IMR-90 (cell line): Measurements from ENCODE around the gene B3GNT9. TPM values are rescaled to one million over a fixed set of nuclear protein-coding genes. Genes with fewer than 3 reads are reported as not detected.

Source experiments
- ATAC-seq: fragments of 200-7000 bp; cut with Tn5 transposase; 2 replicates; pipeline ENCODE4 v1.9.1; 2020; ENCODE audit warnings: low read depth, mild to moderate bottlenecking, moderate library complexity
- BruUV-seq: library from RNA; stranded (reverse); fragments of 400-500 nt; replicated peaks from 2 replicates; lab custom pipeline; 2021; lab: Mats Ljungman, UMichigan
- CTCF ChIA-PET: fragments of 300-600 bp; formaldehyde crosslinking; extraction: SDS; loops from one replicate; lab custom pipeline; 2021; ENCODE audit warnings: antibody characterized with exemption; lab: Yijun Ruan, JAX
- POLR2A ChIA-PET: fragments of 300-600 bp; sonication (Branson Sonifier 250); formaldehyde crosslinking; loops from one replicate; lab custom pipeline; 2022; ENCODE audit warnings: antibody characterized with exemption; ENCODE audit not compliant: unreplicated experiment; lab: Charles Lee
- DNase-seq: peaks from one replicate; pipeline ENCODE4 v3.0.0; 2013
- H2AFZ ChIP-seq: replicated peaks from 2 replicates; pipeline ENCODE3; 2013; ENCODE audit warnings: low read length, mild to moderate bottlenecking; ENCODE audit not compliant: poor library complexity
- H2AK5ac ChIP-seq: 2 replicates; pipeline ENCODE4 v1.6.1; 2013; ENCODE audit warnings: low read depth, low read length, inconsistent platforms
- H2AK9ac ChIP-seq: replicated peaks from 2 replicates; pipeline ENCODE3; 2013; ENCODE audit warnings: mild to moderate bottlenecking, low read depth, low read length, moderate library complexity; ENCODE audit not compliant: poor library complexity
- H2BK120ac ChIP-seq: 2 replicates; pipeline ENCODE4 v1.6.1; 2013; ENCODE audit warnings: low read depth, low read length, inconsistent platforms
- H2BK15ac ChIP-seq: 3 replicates; pipeline ENCODE4 v1.6.1; 2013; ENCODE audit warnings: low read depth, low read length, inconsistent platforms
- H2BK20ac ChIP-seq: 2 replicates; pipeline ENCODE4 v1.6.1; 2013; ENCODE audit warnings: low read depth, mild to moderate bottlenecking, inconsistent platforms, low read length, moderate library complexity
- H2BK5ac ChIP-seq: 2 replicates; pipeline ENCODE4 v1.6.1; 2013; ENCODE audit warnings: mild to moderate bottlenecking, low read depth, low read length, inconsistent platforms; ENCODE audit not compliant: poor library complexity, severe bottlenecking
- H3K14ac ChIP-seq: replicated peaks from 2 replicates; pipeline ENCODE4 v1.6.1; 2013; ENCODE audit warnings: low read depth, low read length, inconsistent platforms
- H3K18ac ChIP-seq: 2 replicates; pipeline ENCODE4 v1.6.1; 2013; ENCODE audit warnings: low read depth, low read length, control low read depth
- H3K23ac ChIP-seq: 2 replicates; pipeline ENCODE4 v1.6.1; 2013; ENCODE audit warnings: low read depth, low read length, inconsistent platforms
- H3K27ac ChIP-seq: 2 replicates; pipeline ENCODE4 v1.5.1; 2013; ENCODE audit warnings: mild to moderate bottlenecking, control low read depth, low read length; ENCODE audit not compliant: insufficient read depth
- H3K27me3 ChIP-seq: 2 replicates; pipeline ENCODE4 v1.6.1; 2013; ENCODE audit warnings: low read length; ENCODE audit not compliant: control insufficient read depth, insufficient read depth
- H3K36me3 ChIP-seq: 2 replicates; pipeline ENCODE4 v1.6.1; 2013; ENCODE audit warnings: low read length, mixed read lengths; ENCODE audit not compliant: control insufficient read depth, insufficient read depth
- H3K4ac ChIP-seq: 2 replicates; pipeline ENCODE4 v1.6.1; 2013; ENCODE audit warnings: low read depth, low read length, inconsistent platforms
- H3K4me1 ChIP-seq: 2 replicates; pipeline ENCODE4 v1.6.1; 2013; ENCODE audit warnings: low read length, mixed read lengths; ENCODE audit not compliant: control insufficient read depth, insufficient read depth
- H3K4me2 ChIP-seq: 2 replicates; pipeline ENCODE4 v1.6.1; 2013; ENCODE audit warnings: low read depth, mild to moderate bottlenecking, control low read depth, low read length, moderate library complexity
- H3K4me3 ChIP-seq: 2 replicates; pipeline ENCODE4 v1.5.1; 2013; ENCODE audit warnings: low read depth, mild to moderate bottlenecking, control low read depth, low read length, moderate library complexity; ENCODE audit not compliant: insufficient read depth
- H3K56ac ChIP-seq: 2 replicates; pipeline ENCODE4 v1.6.1; 2013; ENCODE audit warnings: low read length, inconsistent platforms; ENCODE audit not compliant: insufficient read depth; ENCODE audit errors: extremely low read depth
- H3K79me1 ChIP-seq, 2 experiments: 2 replicates each; pipeline ENCODE4 v1.6.1; 2013; ENCODE audit warnings: low read length in 2 of 2, inconsistent platforms in 1 of 2, low read depth in 1 of 2
- H3K9ac ChIP-seq: 2 replicates; pipeline ENCODE4 v1.6.1; 2013; ENCODE audit warnings: low read depth, low read length, control low read depth
- H3K9me1 ChIP-seq: 2 replicates; pipeline ENCODE4 v1.6.1; 2013; ENCODE audit warnings: low read length, inconsistent platforms; ENCODE audit not compliant: insufficient read depth
- H3K9me3 ChIP-seq: 2 replicates; pipeline ENCODE4 v1.6.1; 2013; ENCODE audit warnings: low read length; ENCODE audit not compliant: control insufficient read depth, insufficient read depth
- H4K20me1 ChIP-seq: 2 replicates; pipeline ENCODE4 v1.6.1; 2013; ENCODE audit warnings: low read length, inconsistent platforms; ENCODE audit not compliant: insufficient read depth
- H4K5ac ChIP-seq: 2 replicates; pipeline ENCODE4 v1.6.1; 2013; ENCODE audit warnings: mild to moderate bottlenecking, low read depth, low read length, control low read depth
- H4K8ac ChIP-seq, 2 experiments: 2 replicates each; pipeline ENCODE4 v1.6.1; 2013; ENCODE audit warnings: low read depth in 2 of 2, low read length in 2 of 2, control low read depth in 1 of 2, inconsistent platforms in 1 of 2
- H4K91ac ChIP-seq: 2 replicates; pipeline ENCODE4 v1.6.1; 2013; ENCODE audit warnings: low read depth, low read length, inconsistent platforms; ENCODE audit not compliant: insufficient read depth
- BHLHE40 ChIP-seq: fragments of 150-350 bp; IDR thresholded peaks from 2 replicates; pipeline ENCODE4 v1.6.1; 2016; ENCODE audit warnings: mild to moderate bottlenecking, low read depth, low read length
- CEBPB ChIP-seq: IDR thresholded peaks from 2 replicates; pipeline ENCODE4 v1.6.1; 2012; ENCODE audit warnings: low read depth, low read length, improper control_type of control experiment
- CHD1 ChIP-seq: IDR thresholded peaks from 2 replicates; pipeline ENCODE4 v1.6.1; 2012; ENCODE audit warnings: low read depth, low read length, improper control_type of control experiment
- FOS ChIP-seq: fragments of 150-350 bp; IDR thresholded peaks from 2 replicates; pipeline ENCODE4 v1.6.1; 2016; ENCODE audit warnings: low read depth, low read length
- MAFK ChIP-seq: IDR thresholded peaks from 2 replicates; pipeline ENCODE4 v1.6.1; 2012; ENCODE audit warnings: low read depth, low read length, improper control_type of control experiment
- MAZ ChIP-seq: IDR thresholded peaks from 2 replicates; pipeline ENCODE4 v1.6.1; 2012; ENCODE audit warnings: low read depth, mild to moderate bottlenecking, low read length, improper control_type of control experiment, moderate library complexity, borderline replicate concordance
- MXI1 ChIP-seq: IDR thresholded peaks from 2 replicates; pipeline ENCODE4 v1.6.1; 2012; ENCODE audit warnings: low read depth, mild to moderate bottlenecking, low read length, moderate library complexity, borderline replicate concordance
- NFE2L2 ChIP-seq: fragments of 150-350 bp; IDR thresholded peaks from 2 replicates; pipeline ENCODE4 v1.6.1; 2016; ENCODE audit warnings: low read depth, mild to moderate bottlenecking, low read length
- POLR2A ChIP-seq: IDR thresholded peaks from 2 replicates; pipeline ENCODE4 v1.6.1; 2012; ENCODE audit warnings: mild to moderate bottlenecking, low read depth, low read length
- RAD21 ChIP-seq: IDR thresholded peaks from 2 replicates; pipeline ENCODE4 v1.6.1; 2012; ENCODE audit warnings: low read length, improper control_type of control experiment
- RCOR1 ChIP-seq: IDR thresholded peaks from 2 replicates; pipeline ENCODE4 v1.6.1; 2012; ENCODE audit warnings: mild to moderate bottlenecking, low read length, improper control_type of control experiment; ENCODE audit not compliant: insufficient replicate concordance
- RFX5 ChIP-seq: IDR thresholded peaks from 2 replicates; pipeline ENCODE4 v1.8.0; 2012; ENCODE audit warnings: low read depth, mild to moderate bottlenecking, low read length, moderate library complexity
- SMC3 ChIP-seq: fragments of 150-350 bp; IDR thresholded peaks from 2 replicates; pipeline ENCODE4 v1.6.1; 2016; ENCODE audit warnings: low read depth, mild to moderate bottlenecking, antibody characterized with exemption, low read length, moderate library complexity
- WGBS, 2 experiments: methylation state at CpG; one replicate each; pipeline versions ENCODE4 v1.1.5 to v1.1.7; 2013; ENCODE audit warnings: missing lambda C conversion rate in 2 of 2; ENCODE audit not compliant: insufficient read length in 1 of 2; ENCODE audit errors: extremely low coverage in 2 of 2; 5-methylcytosine and 5-hydroxymethylcytosine counted together
- dilution Hi-C: fragments of 300-500 bp; cut with HindIII; formaldehyde crosslinking; loops from one replicate; pipeline ENCODE4 v1.14.3; 2018; ENCODE audit warnings: low sequenced_read_pairs; ENCODE audit not compliant: unreplicated experiment
- in situ Hi-C: fragments of 300-500 bp; cut with MboI; formaldehyde crosslinking; loops from 3 replicates; pipeline ENCODE4 v1.14.3; 2019; ENCODE audit warnings: low sequenced_read_pairs, inconsistent platforms, mixed read lengths
- intact Hi-C: fragments of 100-400 bp; cut with micrococcal nuclease; formaldehyde crosslinking; loops from 2 replicates; pipeline ENCODE4 v1.10.0; 2022
- polyA plus RNA-seq, 3 experiments: library from polyadenylated mRNA; depleted of rRNA; stranded (reverse); fragments of >200 nt; gene quantifications; 2 replicates each; pipeline ENCODE4 v1.2.3, GENCODE V29; 2012; ENCODE audit warnings: low replicate concordance in 1 of 3
- total RNA-seq: library from RNA; depleted of rRNA; stranded (reverse); fragments of >200 nt; gene quantifications from 2 replicates; pipeline ENCODE4 v1.2.3, GENCODE V29; 2012
- TF ChIP-seq, protein P1 (sequence below): fragments of 150-350 bp; IDR thresholded peaks from 2 replicates; pipeline ENCODE4 v1.6.1; 2016; ENCODE audit warnings: low read depth, mild to moderate bottlenecking, low read length, moderate library complexity, borderline replicate concordance
- TF ChIP-seq, protein P2 (sequence below): fragments of 150-350 bp; IDR thresholded peaks from 2 replicates; pipeline ENCODE4 v1.6.1; 2017; ENCODE audit warnings: mild to moderate bottlenecking, antibody characterized with exemption, low read length, low read depth
- TF ChIP-seq, protein P3 (sequence below): conservative IDR thresholded peaks from 2 replicates; pipeline ENCODE4 v1.5.1; 2012; ENCODE audit warnings: mild to moderate bottlenecking, low read depth, low read length, improper control_type of control experiment

Gene B3GNT9
- total and polyA plus RNA-seq, 2 of the 4 experiments (the other 2 are of a cell fraction) = 5.0 to 12.0 TPM

DNA sequence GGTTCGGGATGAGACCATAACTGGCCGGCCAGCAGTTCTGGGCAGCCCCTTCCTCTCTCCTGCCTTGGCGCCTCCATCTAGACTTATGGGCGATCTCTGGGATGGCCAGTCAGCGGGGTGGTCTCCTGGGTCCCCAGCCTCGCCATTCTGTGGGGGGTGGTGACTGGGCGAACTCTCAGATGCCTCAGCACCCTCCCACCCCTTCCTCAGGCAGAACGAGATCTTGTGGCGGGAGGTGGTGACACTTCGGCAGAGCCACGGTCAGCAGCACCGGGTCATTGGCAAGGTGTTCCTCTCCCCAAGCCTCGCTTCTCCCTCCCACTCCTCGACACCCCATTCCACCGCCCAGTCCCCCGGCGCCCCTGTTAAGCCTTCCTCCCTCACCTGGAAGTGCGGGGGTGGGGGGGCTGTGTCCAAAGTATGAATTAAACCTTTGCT lies 15.3 kb upstream of the B3GNT9 start:
- no TSS peak for BruUV-seq
- H3K9ac ChIP-seq = no peak overlapping the region
- H3K4ac ChIP-seq = no peak overlapping the region
- peak overlapping the region; percentile 55 for H2AK9ac ChIP-seq
- no CpG with 5 or more reads among the region's 18 CpGs for WGBS, 2 experiments
- no peak overlapping the region for H2BK5ac ChIP-seq
- peaks cover 24% of the 10 kb centered on the region; the same call in 1 of the 2 replicates for H3K27me3 ChIP-seq
- H3K18ac ChIP-seq = no peak overlapping the region
- H4K91ac ChIP-seq = no peak overlapping the region
- no peak overlapping the region for H3K27ac ChIP-seq
- TF ChIP-seq RCOR1 (no peak), FOS (no peak), MAZ (no peak), MAFK (no peak), RAD21 (no peak), CHD1 (no peak), RFX5 (no peak), BHLHE40 (no peak), SMC3 (no peak), POLR2A (no peak), CEBPB (no peak), MXI1 (no peak), NFE2L2 (no peak)
- TF ChIP-seq, protein P1, sequence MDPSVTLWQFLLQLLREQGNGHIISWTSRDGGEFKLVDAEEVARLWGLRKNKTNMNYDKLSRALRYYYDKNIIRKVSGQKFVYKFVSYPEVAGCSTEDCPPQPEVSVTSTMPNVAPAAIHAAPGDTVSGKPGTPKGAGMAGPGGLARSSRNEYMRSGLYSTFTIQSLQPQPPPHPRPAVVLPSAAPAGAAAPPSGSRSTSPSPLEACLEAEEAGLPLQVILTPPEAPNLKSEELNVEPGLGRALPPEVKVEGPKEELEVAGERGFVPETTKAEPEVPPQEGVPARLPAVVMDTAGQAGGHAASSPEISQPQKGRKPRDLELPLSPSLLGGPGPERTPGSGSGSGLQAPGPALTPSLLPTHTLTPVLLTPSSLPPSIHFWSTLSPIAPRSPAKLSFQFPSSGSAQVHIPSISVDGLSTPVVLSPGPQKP = no peak
- TF ChIP-seq, protein P2, sequence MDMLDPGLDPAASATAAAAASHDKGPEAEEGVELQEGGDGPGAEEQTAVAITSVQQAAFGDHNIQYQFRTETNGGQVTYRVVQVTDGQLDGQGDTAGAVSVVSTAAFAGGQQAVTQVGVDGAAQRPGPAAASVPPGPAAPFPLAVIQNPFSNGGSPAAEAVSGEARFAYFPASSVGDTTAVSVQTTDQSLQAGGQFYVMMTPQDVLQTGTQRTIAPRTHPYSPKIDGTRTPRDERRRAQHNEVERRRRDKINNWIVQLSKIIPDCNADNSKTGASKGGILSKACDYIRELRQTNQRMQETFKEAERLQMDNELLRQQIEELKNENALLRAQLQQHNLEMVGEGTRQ = no peak
- TF ChIP-seq, protein P3, sequence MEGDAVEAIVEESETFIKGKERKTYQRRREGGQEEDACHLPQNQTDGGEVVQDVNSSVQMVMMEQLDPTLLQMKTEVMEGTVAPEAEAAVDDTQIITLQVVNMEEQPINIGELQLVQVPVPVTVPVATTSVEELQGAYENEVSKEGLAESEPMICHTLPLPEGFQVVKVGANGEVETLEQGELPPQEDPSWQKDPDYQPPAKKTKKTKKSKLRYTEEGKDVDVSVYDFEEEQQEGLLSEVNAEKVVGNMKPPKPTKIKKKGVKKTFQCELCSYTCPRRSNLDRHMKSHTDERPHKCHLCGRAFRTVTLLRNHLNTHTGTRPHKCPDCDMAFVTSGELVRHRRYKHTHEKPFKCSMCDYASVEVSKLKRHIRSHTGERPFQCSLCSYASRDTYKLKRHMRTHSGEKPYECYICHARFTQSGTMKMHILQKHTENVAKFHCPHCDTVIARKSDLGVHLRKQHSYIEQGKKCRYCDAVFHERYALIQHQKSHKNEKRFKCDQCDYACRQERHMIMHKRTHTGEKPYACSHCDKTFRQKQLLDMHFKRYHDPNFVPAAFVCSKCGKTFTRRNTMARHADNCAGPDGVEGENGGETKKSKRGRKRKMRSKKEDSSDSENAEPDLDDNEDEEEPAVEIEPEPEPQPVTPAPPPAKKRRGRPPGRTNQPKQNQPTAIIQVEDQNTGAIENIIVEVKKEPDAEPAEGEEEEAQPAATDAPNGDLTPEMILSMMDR = no peak
- H3K4me1 ChIP-seq = peaks cover 34% of the 10 kb centered on the region
- no peaks in the 10 kb centered on the region for H3K9me3 ChIP-seq
- no peak overlapping the region for H3K56ac ChIP-seq
- ChIA-PET CTCF (no interaction called here), POLR2A (no interaction called here)
- peaks cover 4 to 16% of the 10 kb centered on the region in 2 experiments; a peak in 3 of 4 replicates for H3K79me1 ChIP-seq
- no peak overlapping the region for H2AFZ ChIP-seq
- no peak overlapping the region for H3K4me2 ChIP-seq
- peaks cover 3% of the 10 kb centered on the region; the same call in 1 of the 2 replicates for H3K36me3 ChIP-seq
- DNase-seq (no peak), ATAC-seq (no peak)
- dilution Hi-C loops (no loop called here), intact Hi-C loops (no loop called here), in situ Hi-C loops (no loop called here)
- H3K4me3 ChIP-seq = no peak overlapping the region
- 0 out of 2 replicates have a peak overlapping the region, but pooled peaks have one; percentile 3 for H2AK5ac ChIP-seq
- no peak overlapping the region for H3K23ac ChIP-seq
- no peak overlapping the region for H4K5ac ChIP-seq
- peaks cover 10% of the 10 kb centered on the region for H3K9me1 ChIP-seq
- no peak overlapping the region for H4K8ac ChIP-seq
- no peaks in the 10 kb centered on the region for H4K20me1 ChIP-seq
- no peak overlapping the region for H2BK15ac ChIP-seq
- H2BK120ac ChIP-seq = no peak overlapping the region
- H3K14ac ChIP-seq = no peak overlapping the region
- H2BK20ac ChIP-seq = no peak overlapping the region
